Activated CD8-positive, alpha-beta memory T cell treated with anti-CD3 and anti-CD28 coated beads, Interleukin-2, amount 50 U/mL, for 4 hours (primary cell): ENCODE data around the gene ARID1B.

Source experiments
- DNase-seq: peaks from one replicate; pipeline ENCODE4 v3.0.0-alpha.2; 2020

Gene ARID1B

GRCh38 chr6:156857573-156857972, 80.4 kb downstream of the ARID1B start:
- no peak for DNase-seq

- no peak for DNase-seq
Observed at GRCh38 chr6:156859686-156860085, 82.5 kb downstream of the ARID1B start.

- no peak for DNase-seq
Observed at GRCh38 chr6:156862711-156863110, 85.5 kb downstream of the ARID1B start.

GRCh38 chr6:156863504-156863903, 86.3 kb downstream of the ARID1B start:
- DNase-seq, result no peak

- no peak for DNase-seq
Observed at GRCh38 chr6:156864557-156864956, 87.4 kb downstream of the ARID1B start.

GRCh38 chr6:156865019-156865629, 87.9 kb downstream of the ARID1B start:
- DNase-seq, result no peak

- DNase-seq, result peak; percentile 39
Observed at GRCh38 chr6:156866220-156867015, 89.2 kb downstream of the ARID1B start.

- no peak for DNase-seq
Observed at GRCh38 chr6:156867121-156867520, 89.9 kb downstream of the ARID1B start.

GRCh38 chr6:156868385-156868784, 91.2 kb downstream of the ARID1B start:
- DNase-seq, result no peak

GRCh38 chr6:156869980-156870398, 92.8 kb downstream of the ARID1B start:
- no peak for DNase-seq

- no peak for DNase-seq
Observed at GRCh38 chr6:156870924-156871539, 93.9 kb downstream of the ARID1B start.

GRCh38 chr6:156872903-156873302, 95.7 kb downstream of the ARID1B start:
- DNase-seq, result no peak

GRCh38 chr6:156873654-156874380, 96.6 kb downstream of the ARID1B start:
- no peak for DNase-seq

- no peak for DNase-seq
Observed at GRCh38 chr6:156875062-156875461, 97.9 kb downstream of the ARID1B start.

- no peak for DNase-seq
Observed at GRCh38 chr6:156876302-156876701, 99.1 kb downstream of the ARID1B start.

GRCh38 chr6:156877126-156877863, 100.1 kb downstream of the ARID1B start:
- DNase-seq, result no peak

- no peak for DNase-seq
Observed at GRCh38 chr6:156878681-156879080, 101.5 kb downstream of the ARID1B start.

GRCh38 chr6:156879186-156879585, 102.0 kb downstream of the ARID1B start:
- no peak for DNase-seq

- no peak for DNase-seq
Observed at GRCh38 chr6:156879591-156879990, 102.4 kb downstream of the ARID1B start.

GRCh38 chr6:156880913-156881312, 103.7 kb downstream of the ARID1B start:
- no peak for DNase-seq

GRCh38 chr6:156881687-156882629, 104.8 kb downstream of the ARID1B start:
- DNase-seq, result no peak
